A673 (cell line): ENCODE data around the gene GAK. TPM values are rescaled to one million over a fixed set of nuclear protein-coding genes. Genes with fewer than 3 reads are reported as not detected.

ENCODE experiments used
- BruUV-seq: library from RNA; stranded (reverse); fragments of 400-500 nt; replicated peaks from 2 replicates; lab custom pipeline; 2021; lab: Mats Ljungman, UMichigan
- CTCF ChIA-PET: fragments of 300-600 bp; sonication (Branson Sonifier 250); formaldehyde crosslinking; loops from one replicate; lab custom pipeline; 2022; ENCODE audit warnings: antibody characterized with exemption; lab: Charles Lee
- POLR2A ChIA-PET: fragments of 300-600 bp; sonication (Branson Sonifier 250); formaldehyde crosslinking; loops from one replicate; lab custom pipeline; 2022; ENCODE audit warnings: antibody characterized with exemption; ENCODE audit not compliant: low non-redundant PET; lab: Charles Lee
- DNase-seq: peaks from one replicate; pipeline ENCODE4 v3.0.0-alpha.2; 2015; ENCODE audit warnings: low spot score
- H3K27ac ChIP-seq: fragments of 200-600 bp; sonication (generic); 2 replicates; pipeline ENCODE4 v1.5.1; 2016; ENCODE audit warnings: mixed run types, low read depth, mild to moderate bottlenecking, mixed read lengths, antibody characterized with exemption, low read length; ENCODE audit not compliant: poor library complexity, severe bottlenecking
- H3K27me3 ChIP-seq: fragments of 200-600 bp; sonication (generic); replicated peaks from 2 replicates; pipeline ENCODE4 v1.6.1; 2017; ENCODE audit warnings: mixed run types, low read depth, mild to moderate bottlenecking, mixed read lengths, antibody characterized with exemption, low read length; ENCODE audit not compliant: insufficient read depth, poor library complexity
- H3K36me3 ChIP-seq: fragments of 200-600 bp; sonication (generic); 2 replicates; pipeline ENCODE4 v1.6.1; 2016; ENCODE audit warnings: mixed run types, mild to moderate bottlenecking, mixed read lengths, antibody characterized with exemption, low read length; ENCODE audit not compliant: insufficient read depth, poor library complexity, severe bottlenecking
- H3K4me1 ChIP-seq: fragments of 200-600 bp; sonication (generic); 2 replicates; pipeline ENCODE4 v1.6.1; 2017; ENCODE audit warnings: mixed run types, mild to moderate bottlenecking, mixed read lengths, antibody characterized with exemption, low read length; ENCODE audit not compliant: insufficient read depth, poor library complexity, severe bottlenecking
- H3K4me3 ChIP-seq: fragments of 200-600 bp; sonication (generic); 2 replicates; pipeline ENCODE4 v1.5.1; 2016; ENCODE audit warnings: low read depth, mixed run types, mild to moderate bottlenecking, mixed read lengths, low read length; ENCODE audit not compliant: poor library complexity, severe bottlenecking
- H3K9me3 ChIP-seq: fragments of 200-600 bp; sonication (generic); 2 replicates; pipeline ENCODE4 v1.6.1; 2016; ENCODE audit warnings: mixed run types, low read depth, mild to moderate bottlenecking, mixed read lengths, antibody characterized with exemption, low read length; ENCODE audit not compliant: poor library complexity, severe bottlenecking
- CTCF ChIP-seq: fragments of 300-800, 200-600 bp; sonication (generic); conservative IDR thresholded peaks from 2 replicates; pipeline ENCODE4 v1.5.1; 2017; ENCODE audit warnings: low read depth, mild to moderate bottlenecking, antibody characterized with exemption, low read length, moderate library complexity, mixed read lengths
- EZH2 ChIP-seq: fragments of 200-600 bp; sonication (generic); IDR thresholded peaks from 2 replicates; pipeline ENCODE4 v1.6.1; 2017; ENCODE audit warnings: borderline replicate concordance, low read depth, mild to moderate bottlenecking, mixed read lengths, antibody characterized with exemption, low read length; ENCODE audit not compliant: poor library complexity, severe bottlenecking
- intact Hi-C: fragments of 100-400 bp; cut with micrococcal nuclease; formaldehyde crosslinking; loops from one replicate; pipeline ENCODE4 v1.10.0; 2022; ENCODE audit not compliant: unreplicated experiment
- total RNA-seq: library from RNA; stranded (reverse); gene quantifications from 2 replicates; pipeline ENCODE4 v1.2.3, GENCODE V29; 2021

GAK gene
- total RNA-seq, 1 experiment from 2014 or later, result 96.2 TPM

- no peak for DNase-seq
- CTCF ChIA-PET, result no interaction called here
- TF ChIP-seq EZH2 (no peak), CTCF (no peak)
- Histone ChIP-seq H3K4me1 (no peaks in the 10 kb centered on the region), H3K36me3 (no peaks in the 10 kb centered on the region), H3K9me3 (no peaks in the 10 kb centered on the region), H3K27me3 (no peaks in the 10 kb centered on the region), H3K27ac (no peak overlapping the region), H3K4me3 (no peak overlapping the region)
- POLR2A ChIA-PET, result no interaction called here
- intact Hi-C loops, result no loop called here
- no TSS peak for BruUV-seq
Measured at GRCh38 chr4:903066-904046, 28.8 kb downstream of the GAK start.

- ChIA-PET CTCF (no interaction called here), POLR2A (no interaction called here)
- H3K27ac ChIP-seq, result no peak overlapping the region
- no peak overlapping the region for H3K4me3 ChIP-seq
- no peaks in the 10 kb centered on the region for H3K4me1 ChIP-seq
- BruUV-seq, result no TSS peak
- TF ChIP-seq CTCF (no peak), EZH2 (no peak)
- no peak for DNase-seq
- H3K36me3 ChIP-seq, result no peaks in the 10 kb centered on the region
- intact Hi-C loops, result no loop called here
- H3K27me3 ChIP-seq, result no peaks in the 10 kb centered on the region
- no peaks in the 10 kb centered on the region for H3K9me3 ChIP-seq
Measured at GRCh38 chr4:901192-901910, 30.8 kb downstream of the GAK start.

GRCh38 chr4:900721-901120 is 31.4 kb downstream of the GAK start:
- no peak overlapping the region for H3K4me3 ChIP-seq
- H3K27ac ChIP-seq, result no peak overlapping the region
- no peak for DNase-seq
- no peaks in the 10 kb centered on the region for H3K27me3 ChIP-seq
- POLR2A ChIA-PET, result no interaction called here
- CTCF ChIA-PET, result no interaction called here
- H3K9me3 ChIP-seq, result no peaks in the 10 kb centered on the region
- no TSS peak for BruUV-seq
- no peak for TF ChIP-seq CTCF
- no peak for TF ChIP-seq EZH2
- intact Hi-C loops, result no loop called here
- no peaks in the 10 kb centered on the region for H3K36me3 ChIP-seq
- H3K4me1 ChIP-seq, result no peaks in the 10 kb centered on the region
